ENCODE results near the gene PTPRT.

DNA sequence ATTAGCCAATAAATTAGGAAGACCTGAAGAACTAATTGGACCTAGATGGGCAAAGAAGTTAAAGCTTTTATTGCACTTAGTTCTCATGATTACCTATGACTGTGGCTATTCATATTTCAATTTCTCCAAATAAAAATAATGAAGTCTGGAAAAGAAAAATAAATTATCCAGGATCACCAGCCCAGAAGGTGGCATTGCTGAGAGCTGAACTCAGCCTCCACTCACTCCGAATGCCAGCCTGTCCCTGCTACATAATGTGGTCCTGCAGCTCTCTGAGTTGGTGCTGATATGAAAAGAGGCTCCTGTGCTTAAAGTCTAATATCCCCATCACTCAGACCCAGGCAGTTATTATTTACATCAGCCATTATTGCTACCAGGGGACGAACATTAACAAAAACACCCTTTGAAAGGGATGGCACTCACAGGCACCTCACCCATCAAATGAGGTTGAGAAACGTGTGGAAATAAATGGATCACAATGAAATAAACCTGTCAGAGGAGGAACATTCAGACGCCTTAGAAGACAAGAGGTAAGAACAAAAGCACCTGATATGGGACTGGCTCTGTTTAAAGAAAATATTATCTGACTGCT, 921.8 kb downstream of the PTPRT start:
- TF ChIP-seq, protein P1, sequence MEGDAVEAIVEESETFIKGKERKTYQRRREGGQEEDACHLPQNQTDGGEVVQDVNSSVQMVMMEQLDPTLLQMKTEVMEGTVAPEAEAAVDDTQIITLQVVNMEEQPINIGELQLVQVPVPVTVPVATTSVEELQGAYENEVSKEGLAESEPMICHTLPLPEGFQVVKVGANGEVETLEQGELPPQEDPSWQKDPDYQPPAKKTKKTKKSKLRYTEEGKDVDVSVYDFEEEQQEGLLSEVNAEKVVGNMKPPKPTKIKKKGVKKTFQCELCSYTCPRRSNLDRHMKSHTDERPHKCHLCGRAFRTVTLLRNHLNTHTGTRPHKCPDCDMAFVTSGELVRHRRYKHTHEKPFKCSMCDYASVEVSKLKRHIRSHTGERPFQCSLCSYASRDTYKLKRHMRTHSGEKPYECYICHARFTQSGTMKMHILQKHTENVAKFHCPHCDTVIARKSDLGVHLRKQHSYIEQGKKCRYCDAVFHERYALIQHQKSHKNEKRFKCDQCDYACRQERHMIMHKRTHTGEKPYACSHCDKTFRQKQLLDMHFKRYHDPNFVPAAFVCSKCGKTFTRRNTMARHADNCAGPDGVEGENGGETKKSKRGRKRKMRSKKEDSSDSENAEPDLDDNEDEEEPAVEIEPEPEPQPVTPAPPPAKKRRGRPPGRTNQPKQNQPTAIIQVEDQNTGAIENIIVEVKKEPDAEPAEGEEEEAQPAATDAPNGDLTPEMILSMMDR (IDR thresholded peaks at IDR 0.05), result no peak
- no peak for TF ChIP-seq POLR2A (IDR thresholded peaks at IDR 0.05)

All from uterus (tissue), 2 donors.